H1 (cell line): Measurements from ENCODE around the gene ADGRL3. TPM values are rescaled to one million over a fixed set of nuclear protein-coding genes. Genes with fewer than 3 reads are reported as not detected.

Experiments used
- CTCF ChIA-PET: fragments of 300-600 bp; sonication (Branson Sonifier 250); formaldehyde crosslinking; loops from one replicate; lab custom pipeline; 2021; ENCODE audit not compliant: partially characterized antibody; lab: Charles Lee
- POLR2A ChIA-PET: fragments of 300-600 bp; sonication (Branson Sonifier 250); formaldehyde crosslinking; loops from one replicate; lab custom pipeline; 2021; ENCODE audit warnings: inconsistent platforms; ENCODE audit not compliant: partially characterized antibody; lab: Charles Lee
- DNase-seq, 2 experiments: peaks; one replicate each; pipeline versions ENCODE4 v3.0.0 to v3.0.0-alpha.2; 2010 to 2022; ENCODE audit warnings: low spot score in 2 of 2, low read depth in 1 of 2, mixed read lengths in 1 of 2
- FAIRE-seq: peaks from 2 replicates; lab custom pipeline; 2011; peaks lifted over from hg19 to GRCh38; lab: Jason Lieb, UNC
- H2AFZ ChIP-seq: 2 replicates; pipeline ENCODE4 v1.8.1; 2012; ENCODE audit warnings: low read length, inconsistent platforms
- H2AK5ac ChIP-seq: 2 replicates; pipeline ENCODE4 v1.6.1; 2013; ENCODE audit warnings: low read depth, low read length
- H2BK120ac ChIP-seq: replicated peaks from 2 replicates; pipeline ENCODE3; 2013; ENCODE audit warnings: low read depth, low read length, inconsistent platforms
- H2BK12ac ChIP-seq: 2 replicates; pipeline ENCODE4 v1.6.1; 2013; ENCODE audit warnings: low read depth, low read length
- H2BK15ac ChIP-seq: 2 replicates; pipeline ENCODE4 v1.6.1; 2013; ENCODE audit warnings: low read length
- H2BK20ac ChIP-seq: 2 replicates; pipeline ENCODE4 v1.6.1; 2013; ENCODE audit warnings: low read length
- H2BK5ac ChIP-seq: 2 replicates; pipeline ENCODE4 v1.6.1; 2013; ENCODE audit warnings: low read depth, low read length
- H3K14ac ChIP-seq: 2 replicates; pipeline ENCODE4 v1.6.1; 2013; ENCODE audit warnings: inconsistent platforms; ENCODE audit not compliant: insufficient read length
- H3K18ac ChIP-seq: 2 replicates; pipeline ENCODE4 v1.6.1; 2013; ENCODE audit warnings: low read length; ENCODE audit errors: extremely low read depth
- H3K23ac ChIP-seq: 2 replicates; pipeline ENCODE4 v1.6.1; 2013; ENCODE audit warnings: inconsistent platforms; ENCODE audit not compliant: insufficient read length
- H3K23me2 ChIP-seq: 2 replicates; pipeline ENCODE4 v1.6.1; 2013; ENCODE audit warnings: low read depth, low read length
- H3K27ac ChIP-seq: 2 replicates; pipeline ENCODE4 v1.6.1; 2011; ENCODE audit warnings: low read depth, low read length, inconsistent platforms
- H3K27me3 ChIP-seq, 4 experiments: replicated peaks in 1 of 4; 1 replicate in 1 of 4; 2 replicates in 3 of 4; pipeline versions ENCODE4 v1.6.1 to v1.8.1; 2011 to 2013; ENCODE audit warnings: low read length in 3 of 4, mild to moderate bottlenecking in 3 of 4, inconsistent platforms in 2 of 4, mixed read lengths in 2 of 4, moderate library complexity in 1 of 4; ENCODE audit not compliant: control insufficient read depth in 3 of 4, insufficient read depth in 3 of 4; ENCODE audit errors: extremely low read depth in 1 of 4
- H3K36me3 ChIP-seq, 4 experiments: 2 replicates each; pipeline versions ENCODE4 v1.6.1 to v1.8.1; 2011 to 2013; ENCODE audit warnings: mild to moderate bottlenecking in 4 of 4, low read length in 3 of 4, moderate library complexity in 2 of 4, control low read depth in 1 of 4, inconsistent platforms in 1 of 4; ENCODE audit not compliant: insufficient read depth in 4 of 4, control insufficient read depth in 2 of 4
- H3K4ac ChIP-seq: replicated peaks from 2 replicates; pipeline ENCODE3; 2013; ENCODE audit warnings: low read length, low read depth, mixed read lengths, inconsistent platforms; ENCODE audit not compliant: insufficient read length
- H3K4me1 ChIP-seq, 4 experiments: replicated peaks in 1 of 4; 1 replicate in 1 of 4; 2 replicates in 3 of 4; pipeline versions ENCODE4 v1.6.1 to v1.8.1; 2011 to 2013; ENCODE audit warnings: low read length in 3 of 4, inconsistent platforms in 2 of 4, mixed read lengths in 1 of 4; ENCODE audit not compliant: insufficient read depth in 4 of 4, control insufficient read depth in 3 of 4
- H3K4me2 ChIP-seq, 2 experiments: 2 replicates each; pipeline versions ENCODE4 v1.6.1 to v1.8.1; 2011 to 2013; ENCODE audit warnings: low read depth in 2 of 2, low read length in 2 of 2, control low read depth in 1 of 2, inconsistent platforms in 1 of 2, mild to moderate bottlenecking in 1 of 2; ENCODE audit not compliant: insufficient read depth in 1 of 2
- H3K4me3 ChIP-seq, 4 experiments: fragments of 200-600, 300-600 bp in 1 of 4; sonication (generic), shearing (Covaris generic), sonication (Bioruptor Twin) in 1 of 4; 2 replicates each; pipeline versions ENCODE4 v1.5.1 to v1.8.1; 2011 to 2016; ENCODE audit warnings: low read length in 4 of 4, low read depth in 3 of 4, control low read depth in 2 of 4, inconsistent platforms in 2 of 4, mild to moderate bottlenecking in 2 of 4, mixed read lengths in 1 of 4, moderate library complexity in 1 of 4; ENCODE audit not compliant: insufficient read depth in 2 of 4; ENCODE audit errors: extremely low read depth in 1 of 4
- H3K56ac ChIP-seq: replicated peaks from 2 replicates; pipeline ENCODE3; 2013; ENCODE audit warnings: low read depth, mild to moderate bottlenecking, mixed read lengths, low read length, inconsistent platforms; ENCODE audit not compliant: insufficient read length
- H3K79me1 ChIP-seq: 2 replicates; pipeline ENCODE4 v1.6.1; 2013; ENCODE audit warnings: low read depth, low read length, control low read depth
- H3K79me2 ChIP-seq, 2 experiments: 2 replicates each; pipeline versions ENCODE4 v1.6.1 to v1.8.1; 2012 to 2013; ENCODE audit warnings: low read length in 2 of 2, mild to moderate bottlenecking in 2 of 2, inconsistent platforms in 1 of 2; ENCODE audit not compliant: insufficient read depth in 2 of 2, control insufficient read depth in 1 of 2
- H3K9ac ChIP-seq, 4 experiments: replicated peaks in 1 of 4; 1 replicate in 1 of 4; 2 replicates in 3 of 4; pipeline versions ENCODE4 v1.6.1 to v1.8.1; 2011 to 2013; ENCODE audit warnings: low read depth in 3 of 4, low read length in 3 of 4, control low read depth in 2 of 4, mild to moderate bottlenecking in 2 of 4, moderate library complexity in 2 of 4, inconsistent platforms in 1 of 4; ENCODE audit errors: extremely low read depth in 1 of 4
- H3K9me3 ChIP-seq, 2 experiments: 2 replicates each; pipeline versions ENCODE4 v1.6.1 to v1.8.1; 2012 to 2013; ENCODE audit warnings: mild to moderate bottlenecking in 2 of 2, moderate library complexity in 2 of 2, control low read depth in 1 of 2, inconsistent platforms in 1 of 2, low read depth in 1 of 2, low read length in 1 of 2, mixed read lengths in 1 of 2; ENCODE audit not compliant: insufficient read depth in 2 of 2
- H4K20me1 ChIP-seq, 2 experiments: replicated peaks in 1 of 2; 2 replicates each; pipeline versions ENCODE3 to v1.8.1; 2011 to 2013; ENCODE audit warnings: inconsistent platforms in 2 of 2, low read length in 2 of 2, mild to moderate bottlenecking in 1 of 2; ENCODE audit not compliant: insufficient read depth in 2 of 2, control insufficient read depth in 1 of 2
- H4K5ac ChIP-seq: 2 replicates; pipeline ENCODE4 v1.6.1; 2013; ENCODE audit warnings: low read length, low read depth, mixed read lengths, inconsistent platforms; ENCODE audit not compliant: insufficient read length
- H4K8ac ChIP-seq: 2 replicates; pipeline ENCODE4 v1.8.0; 2013; ENCODE audit warnings: mild to moderate bottlenecking, moderate library complexity, low read length, inconsistent platforms; ENCODE audit not compliant: insufficient read depth; ENCODE audit errors: extremely low read depth
- H4K91ac ChIP-seq: replicated peaks from 2 replicates; pipeline ENCODE3; 2013; ENCODE audit warnings: low read length, mixed read lengths, inconsistent platforms; ENCODE audit not compliant: insufficient read length
- KDM5A ChIP-seq: fragments of 200-600 bp; IDR thresholded peaks from 2 replicates; pipeline ENCODE4 v1.7.1; 2012; ENCODE audit warnings: mild to moderate bottlenecking, low read length, inconsistent platforms, mixed read lengths
- WGBS, 2 experiments: shearing (Covaris generic) in 1 of 2; methylation state at CpG; one replicate each; pipeline versions ENCODE4 v1.1.6 to v1.1.7; 2013 to 2015; ENCODE audit warnings: low lambda C conversion rate in 2 of 2, mixed read lengths in 2 of 2, inconsistent platforms in 1 of 2, low coverage in 1 of 2, missing lambda C conversion rate in 1 of 2; ENCODE audit not compliant: insufficient replicate concordance in 2 of 2, insufficient coverage in 1 of 2, insufficient read length in 1 of 2; ENCODE audit errors: extremely low coverage in 1 of 2, missing lambda C conversion rate in 1 of 2; 5-methylcytosine and 5-hydroxymethylcytosine counted together
- polyA plus RNA-seq, 7 experiments: library from polyadenylated mRNA; depleted of rRNA in 3 of 7; stranded (reverse) in 5 of 7; unstranded in 2 of 7; fragments of >200 nt in 5 of 7; fragments of 200-250 nt in 2 of 7; gene quantifications; 1 replicate in 5 of 7; 2 replicates in 1 of 7; 4 replicates in 1 of 7; pipeline versions ENCODE4 v1.2.1 to v1.2.3, GENCODE V29; 2011 to 2013; ENCODE audit warnings: missing spikeins in 2 of 7, mixed read lengths in 2 of 7
- total RNA-seq: library from RNA; stranded (reverse); fragmentation: NEBNext Ultra II Directional; extraction: Animal tissue kit (Norgen Biotek cat#: 25700); gene quantifications from 2 replicates; pipeline ENCODE4 v1.2.1, GENCODE V29; 2021

ADGRL3 gene
- total and polyA plus RNA-seq, 2 of the 8 experiments (the other 6 are each of a cell fraction or from before 2014, with no cell fraction given), result 6.6 to 13.0 TPM

- Histone ChIP-seq H3K4me1 (peaks cover 0 to 7% (median 0%) of the 10 kb centered on the region in 4 experiments; a peak in 2 of 7 replicates), H3K4me2 (no peak overlapping the region), H2AK5ac (no peak overlapping the region), H3K14ac (no peak overlapping the region), H3K23me2 (no peaks in the 10 kb centered on the region), H3K36me3 (no peaks in the 10 kb centered on the region), H3K4ac (no peak overlapping the region), H3K56ac (no peak overlapping the region), H3K27me3 (no peaks in the 10 kb centered on the region), H4K8ac (no peak overlapping the region), H2BK20ac (no peak overlapping the region), H3K4me3 (no peak overlapping the region), H2BK12ac (no peak overlapping the region), H3K79me2 (no peaks in the 10 kb centered on the region), H2AFZ (no peak overlapping the region), H2BK5ac (no peak overlapping the region), H4K20me1 (no peaks in the 10 kb centered on the region), H3K9ac (no peak overlapping the region), H4K91ac (no peak overlapping the region), H3K18ac (no peak overlapping the region), H3K23ac (no peak overlapping the region), H2BK120ac (no peak overlapping the region), H3K9me3 (peaks cover 0 to 3% of the 10 kb centered on the region in 2 experiments; a peak in 1 of 4 replicates), H3K79me1 (no peaks in the 10 kb centered on the region), H4K5ac (no peak overlapping the region), H2BK15ac (no peak overlapping the region), H3K27ac (no peak overlapping the region)
- 69% methylated on average over 1 of the region's 1 CpG; no CpG with 5 or more reads in 1 of the 2 experiments for WGBS, 2 experiments
- DNase-seq (no peak), FAIRE-seq (no peak)
- CTCF ChIA-PET, result no interaction called here
- POLR2A ChIA-PET, result no interaction called here
- no peak for TF ChIP-seq KDM5A
Measured at GRCh38 chr4:61648264-61648663, 448.1 kb downstream of the ADGRL3 start.
